T-helper 2 cell treated with Interferon-gamma antibody and Interleukin-4, amounts not matched to agents 100 ng/mL and 5 ng/mL, for 36 hours (primary cell): ENCODE results near the gene GGT7. TPM values are rescaled to one million over a fixed set of nuclear protein-coding genes. Genes with fewer than 3 reads are reported as not detected.
"Not testable (repeated sequence)": the region's sequence is repeated elsewhere in the genome, so short reads cannot be mapped to it uniquely, and the experiment has no call there.

Experiments used
- intact Hi-C: fragments of 100-400 bp; cut with micrococcal nuclease; formaldehyde crosslinking; loops from one replicate; pipeline ENCODE4 v1.15.1; 2023
- total RNA-seq: library from RNA; stranded (reverse); gene quantifications from 2 replicates; pipeline ENCODE4 v1.2.3, GENCODE V29; 2022

Gene GGT7
- total RNA-seq, 1 donor from 2014 or later: 10.2 TPM

GRCh38 chr20:34883809-34884208, 11.2 kb upstream of the GGT7 start:
- intact Hi-C loops: no loop called here

- intact Hi-C loops: no loop called here
Observed at GRCh38 chr20:34883087-34883688, 10.5 kb upstream of the GGT7 start.

- intact Hi-C loops: no loop called here
Observed at GRCh38 chr20:34881689-34882088, 9.0 kb upstream of the GGT7 start.

- intact Hi-C loops: not testable (repeated sequence)
Observed at GRCh38 chr20:34880971-34881370, 8.3 kb upstream of the GGT7 start.

- intact Hi-C loops: no loop called here
Observed at GRCh38 chr20:34880215-34880850, 7.7 kb upstream of the GGT7 start.

GRCh38 chr20:34876406-34877282, 4.0 kb upstream of the GGT7 start, which contains the start of gene ACSS2:
Gene ACSS2, plus strand, starts transcription at chr20:34876612. Its CDS starts 34 bp downstream, at chr20:34876646.
- intact Hi-C loops: loop anchor here (1.0 kb wide), 2 partner anchors 15 to 216 kb away; partner anchors contain the start of gene TRPC4AP

GRCh38 chr20:34875642-34876405, 3.2 kb upstream of the GGT7 start:
- intact Hi-C loops: loop anchor here (1.0 to 2.0 kb wide), 4 partner anchors 15 to 271 kb away; partner anchors contain the start of genes EDEM2, NCOA6 and TRPC4AP

GRCh38 chr20:34874094-34874654, 1.5 kb upstream of the GGT7 start:
- intact Hi-C loops: loop anchor here (1.0 to 2.0 kb wide), 4 partner anchors 49 to 273 kb away; partner anchors contain the start of genes EDEM2, GSS, MYH7B and NCOA6

- intact Hi-C loops: loop anchor here (1.0 to 2.0 kb wide), 5 partner anchors 49 to 335 kb away; partner anchors contain the start of genes EDEM2, GSS, MYH7B and NCOA6
Observed at GRCh38 chr20:34873583-34874093, 982 bp upstream of the GGT7 start.

GRCh38 chr20:34871966-34872621, 562 bp downstream of the GGT7 start:
- intact Hi-C loops: no loop called here

- intact Hi-C loops: no loop called here
Observed at GRCh38 chr20:34871320-34871926, 1.2 kb downstream of the GGT7 start.

GRCh38 chr20:34864216-34864615, 8.4 kb downstream of the GGT7 start:
- intact Hi-C loops: no loop called here

GRCh38 chr20:34863421-34863965, 9.2 kb downstream of the GGT7 start:
- intact Hi-C loops: no loop called here

- intact Hi-C loops: no loop called here
Observed at GRCh38 chr20:34862724-34863123, 9.9 kb downstream of the GGT7 start.

GRCh38 chr20:34861386-34862084, 11.1 kb downstream of the GGT7 start:
- intact Hi-C loops: no loop called here

GRCh38 chr20:34859826-34860545, 12.7 kb downstream of the GGT7 start:
- intact Hi-C loops: no loop called here

- intact Hi-C loops: no loop called here
Observed at GRCh38 chr20:34859367-34859766, 13.3 kb downstream of the GGT7 start.

GRCh38 chr20:34852298-34852697, 20.4 kb downstream of the GGT7 start:
- intact Hi-C loops: no loop called here
